DMS53 treated with DMSO at 0.1 percent for 48 hours (cell line): ENCODE results near the gene ZFP57.
A peak's percentile ranks its signal among the peaks of the same experiment; 100 is the strongest.

Experiments used
- DNase-seq: peaks from one replicate; lab custom pipeline; 2025; ENCODE audit not compliant: unreplicated experiment; lab: John Stamatoyannopoulos, UW

ZFP57 gene

GRCh38 chr6:29680904-29681303, at the start of gene ZFP57:
Gene ZFP57 (minus strand): TSS chr6:29681152. CDS start chr6:29677003, 4,149 bp downstream.
- no peak for DNase-seq

GRCh38 chr6:29730575-29731126, 49.7 kb upstream of the ZFP57 start:
- DNase-seq, result no peak

GRCh38 chr6:29729774-29730328, 48.9 kb upstream of the ZFP57 start:
- DNase-seq, result no peak

GRCh38 chr6:29728875-29729270, 47.9 kb upstream of the ZFP57 start:
- no peak for DNase-seq

GRCh38 chr6:29728173-29728874, 47.4 kb upstream of the ZFP57 start:
- no peak for DNase-seq

GRCh38 chr6:29727637-29728036, 46.7 kb upstream of the ZFP57 start:
- no peak for DNase-seq

GRCh38 chr6:29726571-29727194, 45.7 kb upstream of the ZFP57 start:
- no peak for DNase-seq

- DNase-seq, result no peak
These were observed 45.0 kb upstream of the ZFP57 start for GRCh38 chr6:29726001-29726400.

- DNase-seq, result no peak
These were observed 44.3 kb upstream of the ZFP57 start for GRCh38 chr6:29724937-29725869.

GRCh38 chr6:29723666-29724588, 43.0 kb upstream of the ZFP57 start:
- DNase-seq, result peak; percentile 18

GRCh38 chr6:29723262-29723665, 42.3 kb upstream of the ZFP57 start, which contains the start of gene HLA-F:
Gene HLA-F (plus strand): TSS chr6:29723434. CDS start chr6:29723464, 30 bp downstream.
- DNase-seq, result peak; percentile 85

- DNase-seq, result peak; percentile 9
These were observed 39.9 kb upstream of the ZFP57 start for GRCh38 chr6:29720863-29721262.

GRCh38 chr6:29710281-29710941, 29.5 kb upstream of the ZFP57 start:
- no peak for DNase-seq

GRCh38 chr6:29709188-29709587, 28.2 kb upstream of the ZFP57 start:
- no peak for DNase-seq

GRCh38 chr6:29708432-29709179, 27.7 kb upstream of the ZFP57 start:
- DNase-seq, result no peak

- peak; percentile 40 for DNase-seq
These were observed 24.7 kb upstream of the ZFP57 start for GRCh38 chr6:29705389-29706231.

GRCh38 chr6:29702519-29703103, 21.7 kb upstream of the ZFP57 start:
- peak; percentile 17 for DNase-seq
